HEK293 (cell line): ENCODE data around the gene SCAF11.

ENCODE experiments used
- CTCF ChIP-seq: fragments of 450-650 bp; formaldehyde crosslinking; IDR thresholded peaks from 2 replicates; pipeline ENCODE4 v1.5.1; 2016; ENCODE audit warnings: missing biosample characterization, missing genetic modification characterization
- KLF1 ChIP-seq: fragments of 450-650 bp; formaldehyde crosslinking; IDR thresholded peaks from 2 replicates; pipeline ENCODE4 v1.5.1; 2016; ENCODE audit warnings: missing biosample characterization, missing genetic modification characterization
- KLF10 ChIP-seq: fragments of 450-650 bp; IDR thresholded peaks from 2 replicates; pipeline ENCODE4 v1.5.1; 2018; ENCODE audit warnings: missing biosample characterization, mild to moderate bottlenecking, missing genetic modification characterization
- PRDM1 ChIP-seq: fragments of 450-650 bp; formaldehyde crosslinking; IDR thresholded peaks from 2 replicates; pipeline ENCODE4; 2016; ENCODE audit warnings: missing biosample characterization, missing genetic modification characterization
- PRDM10 ChIP-seq: fragments of 450-650 bp; formaldehyde crosslinking; IDR thresholded peaks from 2 replicates; pipeline ENCODE4 v1.5.1; 2016; ENCODE audit warnings: missing biosample characterization, missing genetic modification characterization
- RBAK ChIP-seq: fragments of 450-650 bp; formaldehyde crosslinking; IDR thresholded peaks from 2 replicates; pipeline ENCODE4 v1.5.1; 2016; ENCODE audit warnings: missing biosample characterization, missing genetic modification characterization
- REST ChIP-seq: fragments of 450-650 bp; formaldehyde crosslinking; IDR thresholded peaks from 2 replicates; pipeline ENCODE4 v1.5.1; 2016; ENCODE audit warnings: missing biosample characterization, missing genetic modification characterization
- TSHZ1 ChIP-seq: fragments of 450-650 bp; formaldehyde crosslinking; IDR thresholded peaks from 2 replicates; pipeline ENCODE4 v1.5.1; 2016; ENCODE audit warnings: missing biosample characterization, missing genetic modification characterization, borderline replicate concordance
- ZNF138 ChIP-seq: fragments of 450-650 bp; formaldehyde crosslinking; IDR thresholded peaks from 2 replicates; pipeline ENCODE4 v1.5.1; 2016; ENCODE audit warnings: missing biosample characterization, missing genetic modification characterization, borderline replicate concordance
- ZNF18 ChIP-seq: fragments of 450-650 bp; formaldehyde crosslinking; IDR thresholded peaks from 2 replicates; pipeline ENCODE4 v1.5.1; 2016; ENCODE audit warnings: missing biosample characterization, missing genetic modification characterization
- ZNF184 ChIP-seq: fragments of 450-650 bp; IDR thresholded peaks from 2 replicates; pipeline ENCODE4 v1.5.1; 2018; ENCODE audit warnings: missing biosample characterization, mild to moderate bottlenecking, missing genetic modification characterization
- ZNF518A ChIP-seq: fragments of 450-650 bp; formaldehyde crosslinking; conservative IDR thresholded peaks from 2 replicates; pipeline ENCODE4 v1.5.1; 2016; ENCODE audit warnings: low read depth, missing biosample characterization, missing genetic modification characterization
- ZNF677 ChIP-seq: fragments of 450-650 bp; IDR thresholded peaks from 2 replicates; pipeline ENCODE4 v1.5.0; 2018; ENCODE audit warnings: missing biosample characterization, mild to moderate bottlenecking, missing genetic modification characterization, moderate library complexity
- ZNF747 ChIP-seq: fragments of 450-650 bp; formaldehyde crosslinking; IDR thresholded peaks from 2 replicates; pipeline ENCODE4 v1.5.1; 2016; ENCODE audit warnings: missing biosample characterization, missing genetic modification characterization

- TF ChIP-seq CTCF (tag by site-specific recombination) (no peak), ZNF18 (tag by site-specific recombination) (no peak), ZNF138 (tag by site-specific recombination) (no peak), ZNF184 (tag by site-specific recombination) (no peak), ZNF677 (no peak), REST (tag by site-specific recombination) (no peak), KLF1 (peak; percentile 22; the same call in 1 of the 2 replicates), ZNF747 (tag by site-specific recombination) (no peak), RBAK (no peak), KLF10 (tag by site-specific recombination) (no peak), TSHZ1 (no peak), PRDM10 (tag by site-specific recombination) (no peak), PRDM1 (no peak), ZNF518A (no peak)
Measured at GRCh38 chr12:45878630-45879255, 111.6 kb downstream of the SCAF11 start.
